A549 (cell line): ENCODE results near the gene ATP9B.

ENCODE experiments used
- KDM1A ChIP-seq: fragments of 200-600 bp; sonication (generic); IDR thresholded peaks from 2 replicates; pipeline ENCODE4 v1.6.1; 2016; ENCODE audit warnings: low read depth, mild to moderate bottlenecking
- NR3C1 ChIP-seq: fragments of >200 bp; sonication (Bioruptor Twin); formaldehyde crosslinking; IDR thresholded peaks from 3 replicates; pipeline ENCODE4 v1.6.1; 2017

GRCh38 chr18:79069717-79070151 lies 540 bp downstream of the ATP9B start:
- TF ChIP-seq KDM1A (no peak), NR3C1 (no peak)
